Panc1 (cell line): ENCODE measurements around the gene SFTPD. TPM values are rescaled to one million over a fixed set of nuclear protein-coding genes. Genes with fewer than 3 reads are reported as not detected.
A peak's percentile ranks its signal among the peaks of the same experiment; 100 is the strongest.
"Not testable (repeated sequence)": the region's sequence is repeated elsewhere in the genome, so short reads cannot be mapped to it uniquely, and the experiment has no call there.

Experiments used
- ATAC-seq: fragments of 200-7000 bp; cut with Tn5 transposase; 2 replicates; pipeline ENCODE4 v1.9.1; 2020; ENCODE audit warnings: mild to moderate bottlenecking, moderate library complexity
- BruUV-seq: library from RNA; stranded (reverse); fragments of 400-500 nt; replicated peaks from 2 replicates; lab custom pipeline; 2021; lab: Mats Ljungman, UMichigan
- CTCF ChIA-PET: fragments of 300-600 bp; sonication (Branson Sonifier 250); formaldehyde crosslinking; loops from one replicate; lab custom pipeline; 2022; ENCODE audit warnings: antibody characterized with exemption; lab: Charles Lee
- POLR2A ChIA-PET: fragments of 300-600 bp; sonication (Branson Sonifier 250); formaldehyde crosslinking; loops from one replicate; lab custom pipeline; 2022; ENCODE audit warnings: antibody characterized with exemption; lab: Charles Lee
- DNase-seq: peaks from one replicate; pipeline ENCODE4 v3.0.0-alpha.2; 2010; ENCODE audit warnings: low read depth, low spot score
- H3K27ac ChIP-seq: 2 replicates; pipeline ENCODE4 v1.5.1; 2011; ENCODE audit warnings: mild to moderate bottlenecking, low read length, inconsistent platforms
- H3K27me3 ChIP-seq: fragments of 200-500 bp; sonication (Bioruptor generic); 2 replicates; pipeline ENCODE4 v1.6.0; 2014; ENCODE audit warnings: low read length, inconsistent platforms; ENCODE audit not compliant: control insufficient read depth, insufficient read depth
- H3K36me3 ChIP-seq: fragments of 200-500 bp; sonication (Bioruptor generic); 2 replicates; pipeline ENCODE4 v1.5.1; 2014; ENCODE audit warnings: inconsistent platforms, mild to moderate bottlenecking, low read length, moderate library complexity; ENCODE audit not compliant: control insufficient read depth, insufficient read depth
- H3K4me1 ChIP-seq: 2 replicates; pipeline ENCODE4 v1.5.1; 2011; ENCODE audit warnings: inconsistent platforms, mild to moderate bottlenecking, low read length, moderate library complexity; ENCODE audit not compliant: control insufficient read depth, insufficient read depth
- H3K4me3 ChIP-seq, 2 experiments: 2 replicates each; pipeline ENCODE4 v1.5.1; 2011 to 2012; ENCODE audit warnings: low read depth in 2 of 2, low read length in 2 of 2, mild to moderate bottlenecking in 2 of 2, inconsistent platforms in 1 of 2, moderate library complexity in 1 of 2
- H3K9me3 ChIP-seq: fragments of 200-500 bp; sonication (Bioruptor generic); 2 replicates; pipeline ENCODE4 v1.5.1; 2014; ENCODE audit warnings: low read depth, mild to moderate bottlenecking, inconsistent platforms, low read length, moderate library complexity; ENCODE audit not compliant: control insufficient read depth, insufficient read depth
- POLR2AphosphoS5 ChIP-seq: IDR thresholded peaks from 2 replicates; pipeline ENCODE4 v1.6.1; 2012; ENCODE audit warnings: mild to moderate bottlenecking, low read depth, low read length, moderate library complexity
- SIN3A ChIP-seq: IDR thresholded peaks from 2 replicates; pipeline ENCODE4 v1.6.1; 2012; ENCODE audit warnings: low read depth, mild to moderate bottlenecking, low read length, moderate library complexity, borderline replicate concordance; ENCODE audit not compliant: insufficient read depth
- TCF7L2 ChIP-seq: IDR thresholded peaks from 2 replicates; pipeline ENCODE4 v1.6.1; 2011; ENCODE audit warnings: mild to moderate bottlenecking, low read depth, low read length, inconsistent platforms
- in situ Hi-C: cut with HindIII; loops from 2 replicates; pipeline ENCODE4 v1.10.0; 2016; ENCODE audit warnings: low sequenced_read_pairs, low pct_unique_long_range_greater_than_20kb
- intact Hi-C: fragments of 100-400 bp; cut with micrococcal nuclease; formaldehyde crosslinking; loops from one replicate; pipeline ENCODE4 v1.10.0; 2022; ENCODE audit not compliant: unreplicated experiment
- total RNA-seq: library from RNA; stranded (reverse); gene quantifications from one replicate; pipeline ENCODE4 v1.2.1, GENCODE V29; 2021; ENCODE audit not compliant: unreplicated experiment
- TF ChIP-seq, protein P1 (sequence below), 2 experiments: IDR thresholded peaks; 2 replicates each; pipeline ENCODE4 v1.6.1; 2011 to 2012; ENCODE audit warnings: low read depth in 2 of 2, control low read depth in 1 of 2, low read length in 1 of 2, mild to moderate bottlenecking in 1 of 2, moderate library complexity in 1 of 2; ENCODE audit not compliant: insufficient read depth in 1 of 2
- TF ChIP-seq, protein P2 (sequence below): fragments of 450-650 bp; IDR thresholded peaks from 2 replicates; pipeline ENCODE4 v1.5.1; 2017; ENCODE audit warnings: mild to moderate bottlenecking

SFTPD gene
- total RNA-seq, 1 experiment from 2014 or later = 0.36 TPM

DNA sequence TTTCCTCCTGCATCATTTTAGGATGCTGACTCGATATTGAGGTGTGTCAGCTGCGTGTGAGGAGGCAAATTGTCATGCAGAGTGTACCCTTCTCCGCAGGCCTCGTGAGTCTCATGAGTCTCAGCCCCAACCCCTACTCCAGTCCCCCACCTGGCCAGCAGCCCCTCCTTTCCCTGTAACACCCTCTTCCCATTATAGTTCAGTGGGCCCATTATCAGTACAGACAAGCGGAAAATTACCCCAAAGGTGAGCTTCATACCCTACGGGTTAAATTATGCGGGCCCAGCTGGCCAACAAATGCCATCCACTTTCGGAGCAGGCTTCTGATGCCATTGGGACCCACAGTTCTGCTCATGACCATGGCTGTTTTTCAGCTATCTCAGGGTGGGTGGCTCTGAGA lies 25.2 kb downstream of the SFTPD start:
- CTCF ChIA-PET = no interaction called here
- intact Hi-C loops (loop anchor here (10.0 kb wide), 1 partner anchor 99 kb away; the partner anchor contains the start of gene NUTM2E), in situ Hi-C loops (no loop called here)

DNA sequence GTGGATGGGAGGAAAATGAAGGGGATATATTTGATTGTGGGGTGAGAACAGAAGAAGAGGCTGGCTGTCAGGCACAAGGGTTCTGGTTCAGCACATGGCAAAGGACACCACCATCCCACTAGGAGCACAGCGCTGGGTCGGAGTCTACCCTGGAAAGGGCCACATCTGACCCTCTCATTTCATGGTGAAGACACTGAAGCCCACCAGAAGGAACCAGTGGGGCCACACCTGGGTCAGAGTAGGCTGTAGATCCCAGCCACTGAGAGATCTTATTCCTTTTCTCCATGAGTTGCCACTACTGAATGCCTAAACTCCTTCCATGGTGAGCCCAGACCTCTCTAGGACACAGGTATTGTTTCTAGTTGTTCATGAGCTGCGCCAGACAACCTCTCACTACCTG lies 25.8 kb downstream of the SFTPD start:
- intact Hi-C loops = loop anchor here (10.0 kb wide), 1 partner anchor 98 kb away; the partner anchor contains the start of gene NUTM2E
- POLR2A ChIA-PET = no interaction called here
- no peaks in the 10 kb centered on the region for H3K4me1 ChIP-seq
- CTCF ChIA-PET = no interaction called here
- H3K27me3 ChIP-seq = peaks cover 10% of the 10 kb centered on the region
- no peaks in the 10 kb centered on the region for H3K9me3 ChIP-seq
- H3K27ac ChIP-seq = no peak overlapping the region
- DNase-seq (no peak), ATAC-seq (no peak)
- in situ Hi-C loops = no loop called here
- no TSS peak for BruUV-seq
- H3K36me3 ChIP-seq = no peaks in the 10 kb centered on the region
- no peak overlapping the region for H3K4me3 ChIP-seq
- TF ChIP-seq, protein P1, sequence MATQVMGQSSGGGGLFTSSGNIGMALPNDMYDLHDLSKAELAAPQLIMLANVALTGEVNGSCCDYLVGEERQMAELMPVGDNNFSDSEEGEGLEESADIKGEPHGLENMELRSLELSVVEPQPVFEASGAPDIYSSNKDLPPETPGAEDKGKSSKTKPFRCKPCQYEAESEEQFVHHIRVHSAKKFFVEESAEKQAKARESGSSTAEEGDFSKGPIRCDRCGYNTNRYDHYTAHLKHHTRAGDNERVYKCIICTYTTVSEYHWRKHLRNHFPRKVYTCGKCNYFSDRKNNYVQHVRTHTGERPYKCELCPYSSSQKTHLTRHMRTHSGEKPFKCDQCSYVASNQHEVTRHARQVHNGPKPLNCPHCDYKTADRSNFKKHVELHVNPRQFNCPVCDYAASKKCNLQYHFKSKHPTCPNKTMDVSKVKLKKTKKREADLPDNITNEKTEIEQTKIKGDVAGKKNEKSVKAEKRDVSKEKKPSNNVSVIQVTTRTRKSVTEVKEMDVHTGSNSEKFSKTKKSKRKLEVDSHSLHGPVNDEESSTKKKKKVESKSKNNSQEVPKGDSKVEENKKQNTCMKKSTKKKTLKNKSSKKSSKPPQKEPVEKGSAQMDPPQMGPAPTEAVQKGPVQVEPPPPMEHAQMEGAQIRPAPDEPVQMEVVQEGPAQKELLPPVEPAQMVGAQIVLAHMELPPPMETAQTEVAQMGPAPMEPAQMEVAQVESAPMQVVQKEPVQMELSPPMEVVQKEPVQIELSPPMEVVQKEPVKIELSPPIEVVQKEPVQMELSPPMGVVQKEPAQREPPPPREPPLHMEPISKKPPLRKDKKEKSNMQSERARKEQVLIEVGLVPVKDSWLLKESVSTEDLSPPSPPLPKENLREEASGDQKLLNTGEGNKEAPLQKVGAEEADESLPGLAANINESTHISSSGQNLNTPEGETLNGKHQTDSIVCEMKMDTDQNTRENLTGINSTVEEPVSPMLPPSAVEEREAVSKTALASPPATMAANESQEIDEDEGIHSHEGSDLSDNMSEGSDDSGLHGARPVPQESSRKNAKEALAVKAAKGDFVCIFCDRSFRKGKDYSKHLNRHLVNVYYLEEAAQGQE (IDR thresholded peaks at IDR 0.05; ENCODE audit: insufficient read depth in 1 of 2, low read depth in 2 of 2, low read length in 1 of 2) = no peak
- TF ChIP-seq, protein P2, sequence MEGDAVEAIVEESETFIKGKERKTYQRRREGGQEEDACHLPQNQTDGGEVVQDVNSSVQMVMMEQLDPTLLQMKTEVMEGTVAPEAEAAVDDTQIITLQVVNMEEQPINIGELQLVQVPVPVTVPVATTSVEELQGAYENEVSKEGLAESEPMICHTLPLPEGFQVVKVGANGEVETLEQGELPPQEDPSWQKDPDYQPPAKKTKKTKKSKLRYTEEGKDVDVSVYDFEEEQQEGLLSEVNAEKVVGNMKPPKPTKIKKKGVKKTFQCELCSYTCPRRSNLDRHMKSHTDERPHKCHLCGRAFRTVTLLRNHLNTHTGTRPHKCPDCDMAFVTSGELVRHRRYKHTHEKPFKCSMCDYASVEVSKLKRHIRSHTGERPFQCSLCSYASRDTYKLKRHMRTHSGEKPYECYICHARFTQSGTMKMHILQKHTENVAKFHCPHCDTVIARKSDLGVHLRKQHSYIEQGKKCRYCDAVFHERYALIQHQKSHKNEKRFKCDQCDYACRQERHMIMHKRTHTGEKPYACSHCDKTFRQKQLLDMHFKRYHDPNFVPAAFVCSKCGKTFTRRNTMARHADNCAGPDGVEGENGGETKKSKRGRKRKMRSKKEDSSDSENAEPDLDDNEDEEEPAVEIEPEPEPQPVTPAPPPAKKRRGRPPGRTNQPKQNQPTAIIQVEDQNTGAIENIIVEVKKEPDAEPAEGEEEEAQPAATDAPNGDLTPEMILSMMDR = no peak
- TF ChIP-seq POLR2AphosphoS5 (no peak), TCF7L2 (no peak), SIN3A (no peak)

More for the DNA sequence above, 25.2 kb downstream of the SFTPD start:
- Histone ChIP-seq H3K36me3 (no peaks in the 10 kb centered on the region), H3K9me3 (no peaks in the 10 kb centered on the region), H3K27ac (no peak overlapping the region), H3K4me1 (no peaks in the 10 kb centered on the region), H3K4me3 (no peak overlapping the region), H3K27me3 (peaks cover 10% of the 10 kb centered on the region)
- no peak for ATAC-seq
- POLR2A ChIA-PET = no interaction called here
- no TSS peak for BruUV-seq
- DNase-seq = no peak
- TF ChIP-seq POLR2AphosphoS5 (no peak), TCF7L2 (no peak)
- TF ChIP-seq, protein P1 (IDR thresholded peaks at IDR 0.05; ENCODE audit: insufficient read depth in 1 of 2, low read depth in 2 of 2, low read length in 1 of 2) = no peak
- TF ChIP-seq, protein P2 = no peak

DNA sequence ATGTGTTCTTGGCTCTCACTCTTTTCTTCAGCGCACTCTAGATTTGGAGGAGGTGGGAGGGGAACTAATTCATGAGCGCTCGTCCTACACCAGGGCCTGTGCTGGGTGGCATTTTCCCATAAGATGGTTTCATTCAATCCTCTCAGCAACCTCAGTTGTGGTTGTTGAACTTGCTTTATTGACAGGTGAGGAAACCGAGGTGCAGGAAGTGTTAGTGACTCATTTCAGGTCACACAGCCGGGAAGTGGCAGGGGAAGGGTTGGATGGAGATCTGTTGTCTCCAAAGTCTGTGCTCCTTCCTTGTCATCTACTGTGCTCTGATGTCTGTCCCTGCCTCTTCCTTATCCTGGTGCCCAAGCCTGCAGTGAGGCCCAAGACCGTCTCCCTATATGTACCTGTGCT lies 26.9 kb downstream of the SFTPD start:
- H3K27ac ChIP-seq, H3K4me3 ChIP-seq, BruUV-seq, H3K4me1 ChIP-seq, POLR2A ChIA-PET, CTCF ChIA-PET, in situ Hi-C loops, H3K36me3 ChIP-seq, DNase-seq, H3K9me3 ChIP-seq, H3K27me3 ChIP-seq: not testable (repeated sequence)
- intact Hi-C loops = loop anchor here (10.0 kb wide), 1 partner anchor 97 kb away; the partner anchor contains the start of gene NUTM2E
- ATAC-seq = peak; percentile 42; the same call in 1 of the 2 replicates
